ENCODE data around the gene ZNF253.
"Not testable (repeated sequence)": the region's sequence is repeated elsewhere in the genome, so short reads cannot be mapped to it uniquely, and the experiment has no call there.

The ZNF253 gene

DNA sequence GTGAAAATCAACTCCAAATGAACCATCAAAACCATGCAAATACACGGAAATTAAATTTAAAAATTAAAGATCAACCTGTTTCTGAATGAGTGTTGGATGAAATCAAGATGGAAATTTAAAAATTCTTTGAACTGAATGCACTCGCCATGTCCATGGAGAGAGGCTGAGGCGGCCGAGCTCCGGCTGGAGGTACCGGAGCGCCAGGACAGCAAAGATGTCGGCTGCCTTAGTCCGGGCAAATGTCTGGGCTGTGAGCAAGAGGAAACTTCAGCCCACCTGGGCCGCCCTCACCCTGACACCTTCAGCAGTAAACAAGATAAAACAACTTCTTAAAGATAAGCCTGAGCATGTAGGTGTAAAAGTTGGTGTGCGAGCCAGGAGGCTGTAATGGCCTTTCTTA is 38.8 kb upstream of the ZNF253 start:
- DNase-seq (ENCODE audit: low read depth): no peak
- H3K4me3 ChIP-seq (ENCODE audit: low read depth, low read length): no peak overlapping the region
- TF ChIP-seq, protein P1, sequence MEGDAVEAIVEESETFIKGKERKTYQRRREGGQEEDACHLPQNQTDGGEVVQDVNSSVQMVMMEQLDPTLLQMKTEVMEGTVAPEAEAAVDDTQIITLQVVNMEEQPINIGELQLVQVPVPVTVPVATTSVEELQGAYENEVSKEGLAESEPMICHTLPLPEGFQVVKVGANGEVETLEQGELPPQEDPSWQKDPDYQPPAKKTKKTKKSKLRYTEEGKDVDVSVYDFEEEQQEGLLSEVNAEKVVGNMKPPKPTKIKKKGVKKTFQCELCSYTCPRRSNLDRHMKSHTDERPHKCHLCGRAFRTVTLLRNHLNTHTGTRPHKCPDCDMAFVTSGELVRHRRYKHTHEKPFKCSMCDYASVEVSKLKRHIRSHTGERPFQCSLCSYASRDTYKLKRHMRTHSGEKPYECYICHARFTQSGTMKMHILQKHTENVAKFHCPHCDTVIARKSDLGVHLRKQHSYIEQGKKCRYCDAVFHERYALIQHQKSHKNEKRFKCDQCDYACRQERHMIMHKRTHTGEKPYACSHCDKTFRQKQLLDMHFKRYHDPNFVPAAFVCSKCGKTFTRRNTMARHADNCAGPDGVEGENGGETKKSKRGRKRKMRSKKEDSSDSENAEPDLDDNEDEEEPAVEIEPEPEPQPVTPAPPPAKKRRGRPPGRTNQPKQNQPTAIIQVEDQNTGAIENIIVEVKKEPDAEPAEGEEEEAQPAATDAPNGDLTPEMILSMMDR (IDR thresholded peaks at IDR 0.05; ENCODE audit: control insufficient read depth, extremely low read depth, insufficient read depth): no peak

DNA sequence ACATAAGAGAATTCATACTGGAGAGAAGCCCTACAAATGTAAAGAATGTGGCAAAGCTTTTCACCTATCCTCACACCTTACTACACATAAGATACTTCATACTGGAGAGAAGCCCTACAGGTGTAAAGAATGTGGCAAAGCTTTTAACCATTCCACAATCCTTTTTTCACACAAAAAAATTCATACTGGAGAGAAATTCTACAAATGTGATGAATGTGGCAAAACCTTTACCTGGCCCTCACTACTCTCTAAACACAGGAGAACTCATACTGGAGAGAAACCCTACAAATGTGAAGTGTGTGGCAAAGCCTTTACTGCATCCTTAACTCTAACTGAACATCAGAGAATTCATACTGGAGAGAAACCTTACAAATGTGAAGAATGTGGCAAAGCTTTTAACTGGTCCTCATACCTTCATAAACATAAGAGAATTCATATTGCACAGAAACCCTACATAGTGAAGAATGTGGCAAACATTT is 30.1 kb upstream of the ZNF253 start:
- H3K4me3 ChIP-seq (ENCODE audit: low read depth, low read length): no peak overlapping the region
- TF ChIP-seq, protein P1 (IDR thresholded peaks at IDR 0.05; ENCODE audit: control insufficient read depth, extremely low read depth, insufficient read depth): no peak
- no peak for DNase-seq (ENCODE audit: low read depth)

DNA sequence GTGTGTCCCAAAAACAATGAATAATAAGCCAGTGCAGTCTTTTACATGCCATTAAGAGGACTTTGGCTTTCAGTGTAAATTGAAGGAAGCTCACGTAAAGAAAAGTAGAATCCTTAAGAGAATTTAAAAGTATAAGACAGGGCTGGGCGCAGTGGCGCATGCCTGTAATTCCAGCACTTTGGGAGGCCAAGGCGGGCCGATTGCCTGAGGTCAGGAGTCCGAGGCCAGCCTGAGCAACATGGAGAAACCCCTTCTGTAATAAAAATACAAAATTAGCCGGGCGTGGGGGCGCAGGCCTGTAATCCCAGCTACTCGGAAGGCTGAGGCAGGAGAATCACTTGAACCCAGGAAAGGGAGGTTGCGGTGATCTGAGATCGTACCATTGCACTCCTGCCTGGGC is 17.9 kb upstream of the ZNF253 start:
- DNase-seq (ENCODE audit: low read depth): no peak
- TF ChIP-seq, protein P1 (IDR thresholded peaks at IDR 0.05; ENCODE audit: control insufficient read depth, extremely low read depth, insufficient read depth): no peak
- H3K4me3 ChIP-seq (ENCODE audit: low read depth, low read length): no peak overlapping the region

DNA sequence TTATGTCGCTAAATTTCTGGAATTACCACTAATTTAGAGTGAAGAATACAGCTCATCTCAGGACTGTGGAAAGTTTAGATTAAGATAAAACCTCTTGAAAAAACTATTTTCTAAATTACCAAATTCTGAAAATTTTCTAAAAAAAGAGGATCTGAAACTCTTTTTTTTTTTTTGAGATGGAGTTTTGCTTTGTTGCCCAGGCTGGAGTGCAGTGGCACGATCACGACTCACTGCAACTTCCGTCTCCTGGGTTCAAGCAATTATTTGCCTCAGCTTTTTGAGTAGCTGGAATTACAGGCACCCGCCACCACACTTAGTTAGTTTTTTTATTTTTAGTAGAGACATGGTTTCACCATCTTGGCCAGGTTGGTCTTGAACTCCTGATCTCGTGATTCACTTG is 16.6 kb upstream of the ZNF253 start:
- H3K4me3 ChIP-seq (ENCODE audit: low read depth, low read length): no peak overlapping the region
- TF ChIP-seq, protein P1 (IDR thresholded peaks at IDR 0.05; ENCODE audit: control insufficient read depth, extremely low read depth, insufficient read depth): no peak
- DNase-seq (ENCODE audit: low read depth): no peak

DNA sequence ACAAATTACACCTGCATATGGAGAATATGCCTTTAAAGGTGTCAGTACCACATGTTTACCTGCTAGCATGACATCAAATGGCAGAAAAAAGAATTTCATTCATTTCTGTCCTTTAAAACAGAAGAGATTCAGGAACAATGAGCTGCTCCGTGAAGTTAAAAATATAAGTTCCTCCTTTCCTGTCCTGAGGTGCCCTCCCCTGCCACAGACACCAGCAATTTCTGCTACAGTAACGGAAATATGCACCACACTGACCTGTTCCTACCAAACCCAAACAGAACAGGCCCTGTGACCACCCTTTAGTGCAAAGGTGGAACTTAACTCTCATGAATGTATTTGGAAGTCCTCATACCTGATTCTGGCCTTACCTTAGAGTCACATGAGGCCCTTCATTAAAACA is 13.9 kb upstream of the ZNF253 start:
- not testable (repeated sequence) for H3K4me3 ChIP-seq (ENCODE audit: low read depth, low read length); DNase-seq (ENCODE audit: low read depth)

DNA sequence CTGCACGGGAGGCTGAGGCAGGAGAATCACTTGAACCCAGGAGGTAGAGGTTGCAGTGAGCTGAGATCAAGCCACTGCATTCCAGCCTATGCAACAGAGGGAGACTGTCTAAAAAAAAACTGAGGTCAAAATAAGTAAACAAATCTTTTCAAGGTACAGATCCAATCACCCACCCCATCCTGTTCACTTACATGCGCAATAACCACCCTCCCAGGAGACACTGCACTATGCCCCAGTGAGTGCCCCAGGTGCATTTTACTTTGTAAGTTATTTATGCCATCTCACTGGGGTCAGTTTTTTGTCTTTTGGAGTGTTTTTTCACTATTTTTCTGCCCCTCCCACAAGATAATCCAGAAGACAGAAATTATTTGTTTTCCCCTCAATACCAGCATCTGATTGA is 6.9 kb upstream of the ZNF253 start:
- no peak for DNase-seq (ENCODE audit: low read depth)
- no peak overlapping the region for H3K4me3 ChIP-seq (ENCODE audit: low read depth, low read length)
- TF ChIP-seq, protein P1 (IDR thresholded peaks at IDR 0.05; ENCODE audit: control insufficient read depth, extremely low read depth, insufficient read depth): no peak

DNA sequence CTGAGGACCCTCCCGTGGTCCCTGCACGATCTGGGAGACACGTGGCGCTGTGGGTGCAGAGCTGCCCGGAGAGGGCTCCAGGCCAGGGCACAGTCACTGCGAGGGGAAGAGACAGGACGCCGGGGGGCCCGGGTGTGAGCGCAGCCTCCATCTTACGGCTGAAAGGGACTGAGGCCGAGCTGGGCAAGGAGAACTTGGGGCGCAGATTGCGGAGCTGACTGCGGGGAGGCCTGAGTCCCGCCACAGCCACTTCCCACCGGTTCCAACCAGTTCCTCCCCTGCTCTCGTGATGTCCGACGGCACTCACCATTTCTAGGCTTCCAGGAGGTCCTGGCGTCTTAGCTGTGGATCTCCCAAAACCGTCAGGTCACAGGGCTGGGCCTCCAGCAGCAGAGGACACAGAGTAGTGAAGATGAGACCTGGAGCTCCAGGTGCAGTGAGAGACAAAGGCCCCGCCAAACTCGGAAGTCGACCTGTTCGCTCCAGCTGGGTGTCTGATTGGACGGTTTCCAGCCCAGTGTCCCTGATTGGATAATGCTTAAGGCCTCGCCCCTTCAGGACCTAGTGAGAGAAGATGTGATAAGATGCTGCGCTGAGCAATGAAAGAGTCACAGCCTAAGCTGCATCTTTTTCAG is 4.8 kb upstream of the ZNF253 start:
- no peak for DNase-seq (ENCODE audit: low read depth)
- TF ChIP-seq, protein P1 (IDR thresholded peaks at IDR 0.05; ENCODE audit: control insufficient read depth, extremely low read depth, insufficient read depth): no peak
- no peak overlapping the region for H3K4me3 ChIP-seq (ENCODE audit: low read depth, low read length)
